Mucosa of descending colon (tissue), 3 donors: Measurements from ENCODE around the gene SCRN1. TPM values are rescaled to one million over a fixed set of nuclear protein-coding genes. Genes with fewer than 3 reads are reported as not detected.

Experiments
- ATAC-seq: fragments of 200-7000 bp; cut with Tn5 transposase; one replicate; pipeline ENCODE4 v1.9.1; 2020; ENCODE audit warnings: mild to moderate bottlenecking, moderate library complexity
- DNase-seq, 3 donors: peaks; one replicate each; pipeline ENCODE4 v3.0.0-alpha.2; 2020
- H3K36me3 ChIP-seq: fragments of 200-600 bp; one replicate; pipeline ENCODE4 v1.8.0; 2021; ENCODE audit warnings: low read depth, mild to moderate bottlenecking
- H3K4me1 ChIP-seq: fragments of 200-600 bp; one replicate; pipeline ENCODE4 v1.8.0; 2021; ENCODE audit warnings: low read depth, mild to moderate bottlenecking
- H3K4me3 ChIP-seq: fragments of 200-600 bp; one replicate; pipeline ENCODE4 v1.8.0; 2021; ENCODE audit warnings: mild to moderate bottlenecking
- H3K9me3 ChIP-seq: fragments of 200-600 bp; one replicate; pipeline ENCODE4 v1.8.0; 2021; ENCODE audit warnings: mild to moderate bottlenecking
- intact Hi-C, 2 donors: fragments of 100-400 bp; cut with DNase I in 1 of 2; cut with micrococcal nuclease in 1 of 2; formaldehyde crosslinking; loops; one replicate each; pipeline versions ENCODE4 v1.11.0 to v1.11.1; 2022; cut with DNase I, micrococcal nuclease
- total RNA-seq, 3 donors: library from RNA; stranded (reverse); fragmentation: NEBNext Ultra II Directional in 2 of 3; extraction: Animal tissue kit (Norgen Biotek cat#: 25700) in 2 of 3; gene quantifications; one replicate each; pipeline versions ENCODE4 v1.2.1 to v1.2.4, GENCODE V29; 2021 to 2023
- TF ChIP-seq, protein P1 (sequence below): fragments of 200-600 bp; IDR thresholded peaks from one replicate; pipeline ENCODE4 v1.8.0; 2022; ENCODE audit warnings: antibody characterized with exemption, mild to moderate bottlenecking
- donor health status: DM: no; HTN: no; CAD: no; lungs with moderate emphysema.
- donor health status: DM: no; HTN: no; CAD: no.
- donor health status: DM: no; HTN: yes; CAD: no.

Gene SCRN1
- total RNA-seq, 3 donors from 2014 or later, result 6.4 to 60.2 (median 11.2) TPM

DNA sequence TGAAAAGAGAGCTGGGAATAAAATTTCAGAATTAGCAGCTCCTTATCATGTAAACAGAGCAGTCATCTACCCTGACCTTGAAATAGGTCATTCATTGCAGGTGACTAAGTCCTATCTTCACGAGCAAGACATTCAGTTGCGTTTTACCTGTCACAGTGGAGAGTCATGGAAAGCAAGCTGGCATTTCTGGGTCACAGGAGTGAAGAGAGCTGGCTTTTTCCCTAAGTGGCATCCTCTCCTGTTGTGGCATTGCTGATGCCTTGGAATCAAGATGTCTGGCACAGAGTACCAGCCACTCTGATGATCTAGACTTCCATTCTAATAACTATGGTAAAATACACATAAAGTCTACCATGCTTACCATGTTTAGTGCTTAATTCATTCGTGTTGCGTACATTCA is 70.8 kb downstream of the SCRN1 start:
- no peaks in the 10 kb centered on the region for H3K9me3 ChIP-seq
- ATAC-seq (no peak), DNase-seq (no peak)
- H3K4me1 ChIP-seq, result no peaks in the 10 kb centered on the region
- no peaks in the 10 kb centered on the region for H3K36me3 ChIP-seq
- TF ChIP-seq, protein P1, sequence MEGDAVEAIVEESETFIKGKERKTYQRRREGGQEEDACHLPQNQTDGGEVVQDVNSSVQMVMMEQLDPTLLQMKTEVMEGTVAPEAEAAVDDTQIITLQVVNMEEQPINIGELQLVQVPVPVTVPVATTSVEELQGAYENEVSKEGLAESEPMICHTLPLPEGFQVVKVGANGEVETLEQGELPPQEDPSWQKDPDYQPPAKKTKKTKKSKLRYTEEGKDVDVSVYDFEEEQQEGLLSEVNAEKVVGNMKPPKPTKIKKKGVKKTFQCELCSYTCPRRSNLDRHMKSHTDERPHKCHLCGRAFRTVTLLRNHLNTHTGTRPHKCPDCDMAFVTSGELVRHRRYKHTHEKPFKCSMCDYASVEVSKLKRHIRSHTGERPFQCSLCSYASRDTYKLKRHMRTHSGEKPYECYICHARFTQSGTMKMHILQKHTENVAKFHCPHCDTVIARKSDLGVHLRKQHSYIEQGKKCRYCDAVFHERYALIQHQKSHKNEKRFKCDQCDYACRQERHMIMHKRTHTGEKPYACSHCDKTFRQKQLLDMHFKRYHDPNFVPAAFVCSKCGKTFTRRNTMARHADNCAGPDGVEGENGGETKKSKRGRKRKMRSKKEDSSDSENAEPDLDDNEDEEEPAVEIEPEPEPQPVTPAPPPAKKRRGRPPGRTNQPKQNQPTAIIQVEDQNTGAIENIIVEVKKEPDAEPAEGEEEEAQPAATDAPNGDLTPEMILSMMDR, result no peak
- intact Hi-C loops, result no loop called here
- no peak overlapping the region for H3K4me3 ChIP-seq

GRCh38 chr7:29917641-29918040 is 72.0 kb downstream of the SCRN1 start:
- H3K36me3 ChIP-seq, result no peaks in the 10 kb centered on the region
- intact Hi-C loops, result no loop called here
- no peak for DNase-seq
- no peaks in the 10 kb centered on the region for H3K9me3 ChIP-seq
- TF ChIP-seq, protein P1, result no peak
- no peaks in the 10 kb centered on the region for H3K4me1 ChIP-seq
- H3K4me3 ChIP-seq, result no peak overlapping the region
- no peak for ATAC-seq

DNA sequence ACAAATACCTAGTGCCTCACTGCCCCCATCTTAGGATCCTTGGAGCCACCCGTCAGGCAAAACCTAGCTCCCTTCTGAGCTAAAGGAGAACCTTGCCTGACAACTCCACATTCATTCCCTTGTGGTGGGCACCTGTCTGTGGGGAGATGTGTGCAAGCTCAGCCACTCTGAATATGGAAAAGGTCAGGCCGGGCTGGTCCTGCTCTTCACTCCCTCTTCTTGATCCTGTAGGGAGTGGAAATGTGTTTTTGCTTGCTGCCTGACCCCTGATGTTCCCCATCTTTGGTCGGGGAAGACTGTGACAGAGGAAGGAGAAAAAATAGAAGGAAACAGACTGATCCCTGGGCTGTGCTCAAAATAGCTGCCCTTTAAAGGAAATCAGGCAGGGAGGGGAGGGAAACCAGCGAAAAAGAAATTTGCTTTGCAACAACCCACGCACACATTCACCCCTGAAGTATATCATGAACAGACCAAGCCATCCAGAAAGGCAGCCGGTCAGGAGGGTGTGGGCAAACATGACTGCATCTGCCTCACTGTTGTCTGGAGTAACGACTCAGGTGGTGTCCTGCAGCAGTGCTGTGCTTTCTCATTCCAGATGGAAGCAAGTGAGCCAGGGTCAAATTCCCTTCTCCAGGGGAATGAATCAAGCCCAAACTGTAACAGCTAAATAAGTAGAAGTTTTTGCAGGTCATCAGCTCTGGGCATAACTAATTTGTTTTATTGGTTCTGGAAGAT is 74.0 kb downstream of the SCRN1 start:
- TF ChIP-seq, protein P1, result no peak
- Histone ChIP-seq H3K36me3 (no peaks in the 10 kb centered on the region), H3K4me3 (no peak overlapping the region), H3K9me3 (no peaks in the 10 kb centered on the region), H3K4me1 (no peaks in the 10 kb centered on the region)
- ATAC-seq (no peak), DNase-seq (no peak)
- intact Hi-C loops, result no loop called here

DNA sequence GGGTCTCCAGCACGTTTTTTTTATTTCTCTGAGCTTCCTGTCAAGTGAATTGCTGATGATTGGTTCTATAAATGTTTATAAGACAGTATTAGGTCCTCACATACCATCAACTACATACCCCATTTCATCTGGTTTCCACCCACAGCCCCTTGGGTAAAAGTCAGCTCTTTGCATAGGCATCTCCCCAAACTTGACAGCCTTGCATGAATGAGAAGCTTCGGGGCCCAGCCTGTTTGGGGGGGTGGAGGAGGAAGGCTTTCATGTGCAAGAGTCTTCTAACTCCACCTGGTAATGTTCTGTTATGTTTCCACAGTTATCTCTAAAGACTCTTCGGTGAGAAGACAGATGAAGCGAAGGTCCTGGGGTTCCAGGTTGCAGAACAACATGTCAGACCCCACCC is 75.4 kb downstream of the SCRN1 start:
- TF ChIP-seq, protein P1, result no peak
- Histone ChIP-seq H3K4me1 (no peaks in the 10 kb centered on the region), H3K9me3 (no peaks in the 10 kb centered on the region), H3K36me3 (no peaks in the 10 kb centered on the region), H3K4me3 (no peak overlapping the region)
- intact Hi-C loops, result no loop called here
- DNase-seq (no peak), ATAC-seq (no peak)

- DNase-seq, result no peak
- Histone ChIP-seq H3K4me1 (no peaks in the 10 kb centered on the region), H3K36me3 (no peaks in the 10 kb centered on the region), H3K9me3 (peaks cover 17% of the 10 kb centered on the region), H3K4me3 (no peak overlapping the region)
- intact Hi-C loops, result no loop called here
- TF ChIP-seq, protein P1, result no peak
- ATAC-seq, result no peak
Measured at GRCh38 chr7:29906200-29907022, 83.2 kb downstream of the SCRN1 start.
